Measurements from ENCODE around the gene GAMT. TPM values are rescaled to one million over a fixed set of nuclear protein-coding genes. Genes with fewer than 3 reads are reported as not detected.

The GAMT gene
- total RNA-seq, result 21.7 and 22.3 TPM in 2 replicates

- Mint-ChIP-seq H3K27ac (no peak within 1 kb of the TSS), H3K9me3 (no peaks in the 10 kb centered on the region), H3K4me1 (ENCODE audit: low read depth) (peaks cover 5% of the 10 kb centered on the region), H3K36me3 (ENCODE audit: low read depth) (no peaks in the 10 kb centered on the region), H3K27me3 (ENCODE audit: insufficient read depth) (peaks cover 7% of the 10 kb centered on the region), H3K4me3 (peak within 1 kb of the TSS; percentile 73)
- peak; percentile 54 for DNase-seq (ENCODE audit: low spot score)
- intact Hi-C loops (cut with micrococcal nuclease), result no loop called here
These were observed at the start of gene GAMT for GRCh38 chr19:1401138-1401888. TSS of gene GAMT (minus strand) at chr19:1401542. CDS start at chr19:1401476, 66 bp downstream.

- H3K36me3 Mint-ChIP-seq (ENCODE audit: low read depth), result no peaks in the 10 kb centered on the region
- intact Hi-C loops (cut with micrococcal nuclease), result loop anchor here (5.0 kb wide), 1 partner anchor 318 kb away; no protein-coding TSS in a partner anchor
These were observed 48.4 kb upstream of the GAMT start, which contains the start of gene APC2 for GRCh38 chr19:1449467-1450442. TSS of gene APC2 (plus strand) at chr19:1450121. CDS start at chr19:1453002, 2,881 bp downstream.

GRCh38 chr19:1447944-1448343, 46.6 kb upstream of the GAMT start:
- peak overlapping the region; percentile 19 for H3K4me3 Mint-ChIP-seq
- peaks cover 36% of the 10 kb centered on the region for H3K27me3 Mint-ChIP-seq (ENCODE audit: insufficient read depth)
- H3K36me3 Mint-ChIP-seq (ENCODE audit: low read depth), result peaks cover 1% of the 10 kb centered on the region
- no peaks in the 10 kb centered on the region for H3K9me3 Mint-ChIP-seq
- intact Hi-C loops (cut with micrococcal nuclease), result loop anchor here (5.0 kb wide), 1 partner anchor 319 kb away; no protein-coding TSS in a partner anchor
- peaks cover 7% of the 10 kb centered on the region for H3K4me1 Mint-ChIP-seq (ENCODE audit: low read depth)
- peak overlapping the region; percentile 8 for H3K27ac Mint-ChIP-seq
- DNase-seq (ENCODE audit: low spot score), result no peak

More at GRCh38 chr19:1449467-1450442, 48.4 kb upstream of the GAMT start, which contains the start of gene APC2:
- H3K27ac Mint-ChIP-seq, result no peak within 1 kb of the TSS
- no peaks in the 10 kb centered on the region for H3K9me3 Mint-ChIP-seq
- peaks cover 46% of the 10 kb centered on the region for H3K27me3 Mint-ChIP-seq (ENCODE audit: insufficient read depth)
- no peak within 1 kb of the TSS for H3K4me3 Mint-ChIP-seq
- H3K4me1 Mint-ChIP-seq (ENCODE audit: low read depth), result peaks cover 7% of the 10 kb centered on the region
- DNase-seq (ENCODE audit: low spot score), result no peak

DNA sequence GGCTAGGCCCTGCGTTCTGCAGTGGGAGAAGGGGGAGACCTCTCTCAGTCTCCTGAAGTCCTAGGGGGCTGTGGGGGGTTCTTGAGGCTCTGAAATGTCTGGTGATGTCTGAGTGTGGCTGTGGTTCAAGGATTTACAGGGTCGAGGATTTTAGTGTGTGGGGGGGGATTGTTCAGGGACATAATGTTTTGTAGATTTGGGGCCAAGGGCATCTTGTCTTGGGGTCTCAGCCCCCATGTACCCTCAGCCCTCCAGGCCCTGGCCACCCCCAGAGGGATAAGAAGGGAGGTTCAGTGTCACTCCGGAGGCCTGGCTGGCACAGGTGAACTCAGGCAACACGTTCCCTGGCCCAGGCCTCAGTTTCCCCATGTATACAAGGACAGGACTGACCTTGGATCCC, 46.2 kb upstream of the GAMT start:
- peaks cover 7% of the 10 kb centered on the region for H3K4me1 Mint-ChIP-seq (ENCODE audit: low read depth)

DNA sequence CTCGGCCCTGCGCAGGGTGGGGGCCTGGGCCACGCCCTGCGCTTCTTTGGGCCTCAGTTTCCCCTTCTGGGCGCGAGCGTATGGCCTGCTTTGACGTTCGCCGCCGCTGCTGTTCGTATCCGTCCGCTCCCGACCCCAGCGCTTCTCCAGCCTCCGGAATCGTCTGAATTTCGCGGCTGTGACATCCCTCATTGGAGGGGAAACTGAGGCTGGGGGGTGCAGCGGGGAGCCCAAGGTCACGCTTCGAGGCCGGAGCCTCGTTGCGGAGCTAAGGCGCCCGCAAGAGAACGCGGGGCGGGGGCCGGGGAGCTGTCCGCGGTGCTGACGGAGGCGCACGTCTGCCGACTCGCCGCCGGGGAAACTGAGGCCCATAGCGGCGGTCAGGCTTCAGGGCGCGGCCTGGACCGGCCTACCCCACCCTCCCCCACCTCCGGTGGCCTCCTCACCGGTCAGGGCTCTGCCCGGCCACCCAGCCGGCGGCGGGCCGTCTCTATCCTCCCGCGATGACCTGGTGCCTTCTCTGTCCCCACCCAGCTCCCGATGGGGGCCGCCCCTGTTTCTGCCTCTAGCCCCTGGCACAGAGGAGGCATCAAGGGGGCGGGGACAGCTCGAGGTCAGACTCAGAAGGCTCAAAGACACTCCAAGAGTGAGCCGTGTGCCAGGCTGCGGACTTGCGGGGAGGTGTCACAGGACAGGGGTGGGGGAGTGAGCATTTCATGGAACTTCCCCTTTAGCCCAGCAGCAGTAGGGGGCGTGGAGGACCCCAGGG, 45.6 kb upstream of the GAMT start:
- Mint-ChIP-seq H3K27me3 (ENCODE audit: insufficient read depth) (peaks cover 35% of the 10 kb centered on the region), H3K27ac (no peak overlapping the region), H3K9me3 (no peaks in the 10 kb centered on the region), H3K36me3 (ENCODE audit: low read depth) (peaks cover 10% of the 10 kb centered on the region), H3K4me1 (ENCODE audit: low read depth) (peaks cover 7% of the 10 kb centered on the region), H3K4me3 (no peak overlapping the region)
- DNase-seq (ENCODE audit: low spot score), result no peak
- intact Hi-C loops (cut with micrococcal nuclease), result loop anchor here (5.0 kb wide), 1 partner anchor 320 kb away; no protein-coding TSS in a partner anchor

More for the DNA sequence above, 46.2 kb upstream of the GAMT start:
- Mint-ChIP-seq H3K9me3 (no peaks in the 10 kb centered on the region), H3K36me3 (ENCODE audit: low read depth) (peaks cover 5% of the 10 kb centered on the region), H3K27me3 (ENCODE audit: insufficient read depth) (peaks cover 35% of the 10 kb centered on the region), H3K27ac (peak overlapping the region; percentile 8), H3K4me3 (no peak overlapping the region)
- DNase-seq (ENCODE audit: low spot score), result no peak
- intact Hi-C loops (cut with micrococcal nuclease), result loop anchor here (5.0 kb wide), 1 partner anchor 320 kb away; no protein-coding TSS in a partner anchor

GRCh38 chr19:1445932-1446712, 44.8 kb upstream of the GAMT start:
- H3K36me3 Mint-ChIP-seq (ENCODE audit: low read depth), result peaks cover 18% of the 10 kb centered on the region
- H3K27me3 Mint-ChIP-seq (ENCODE audit: insufficient read depth), result peaks cover 34% of the 10 kb centered on the region
- intact Hi-C loops (cut with micrococcal nuclease), result loop anchor here (1.0 to 5.0 kb wide), 4 partner anchors 9 to 321 kb away; partner anchors contain the start of gene ADAMTSL5
- no peak overlapping the region for H3K4me3 Mint-ChIP-seq
- no peak for DNase-seq (ENCODE audit: low spot score)
- H3K9me3 Mint-ChIP-seq, result no peaks in the 10 kb centered on the region
- no peak overlapping the region for H3K27ac Mint-ChIP-seq
- peaks cover 7% of the 10 kb centered on the region for H3K4me1 Mint-ChIP-seq (ENCODE audit: low read depth)

DNA sequence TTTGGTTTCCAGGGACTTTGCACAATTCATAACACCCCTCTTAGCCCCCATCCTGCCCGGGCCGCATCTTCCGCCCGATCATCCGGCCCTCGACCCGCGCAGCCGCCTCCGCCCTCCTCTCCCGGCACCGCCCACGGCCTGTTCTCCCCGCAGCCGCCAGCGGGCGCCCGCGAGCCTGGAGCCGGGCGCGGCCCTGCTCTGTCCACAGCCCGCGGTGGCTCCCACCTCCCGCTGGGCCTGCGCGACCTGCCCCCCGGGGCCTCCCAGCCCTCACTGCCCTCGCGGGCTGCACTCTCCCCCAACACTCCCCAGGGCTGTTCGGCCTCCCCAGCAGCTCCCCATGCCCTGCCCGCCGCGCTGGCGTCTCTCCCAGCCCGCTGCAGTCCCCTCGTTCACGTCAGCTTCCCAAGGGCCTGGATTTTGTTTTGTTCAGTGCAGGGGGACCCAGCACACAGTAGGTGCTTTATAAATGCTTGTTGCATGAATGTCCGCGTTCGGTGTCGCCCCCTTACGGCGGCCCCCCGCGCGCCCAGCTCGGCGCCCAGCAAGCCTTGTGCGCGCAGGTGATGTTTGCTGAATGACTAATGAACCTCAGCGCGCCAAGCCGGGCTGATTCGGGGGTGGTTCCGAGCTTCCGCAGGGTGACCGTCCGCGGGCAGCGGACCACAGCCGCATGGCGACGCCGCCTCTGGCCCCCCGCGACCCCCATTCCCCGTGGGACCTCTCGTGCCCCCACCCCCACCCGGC, 44.0 kb upstream of the GAMT start:
- Mint-ChIP-seq H3K27me3 (ENCODE audit: insufficient read depth) (peaks cover 26% of the 10 kb centered on the region), H3K27ac (peak overlapping the region; percentile 63), H3K36me3 (ENCODE audit: low read depth) (peaks cover 25% of the 10 kb centered on the region), H3K4me3 (peak overlapping the region; percentile 70), H3K4me1 (ENCODE audit: low read depth) (peaks cover 7% of the 10 kb centered on the region), H3K9me3 (no peaks in the 10 kb centered on the region)
- intact Hi-C loops (cut with micrococcal nuclease), result loop anchor here (1.0 to 5.0 kb wide), 4 partner anchors 10 to 322 kb away; partner anchors contain the start of gene ADAMTSL5
- peak; percentile 81 for DNase-seq (ENCODE audit: low spot score)

- H3K27ac Mint-ChIP-seq, result peak overlapping the region; percentile 48
- no peak for DNase-seq (ENCODE audit: low spot score)
- H3K4me3 Mint-ChIP-seq, result peak overlapping the region; percentile 53
- H3K27me3 Mint-ChIP-seq (ENCODE audit: insufficient read depth), result peaks cover 2% of the 10 kb centered on the region
- peaks cover 39% of the 10 kb centered on the region for H3K36me3 Mint-ChIP-seq (ENCODE audit: low read depth)
- H3K9me3 Mint-ChIP-seq, result no peaks in the 10 kb centered on the region
- intact Hi-C loops (cut with micrococcal nuclease), result no loop called here
- no peaks in the 10 kb centered on the region for H3K4me1 Mint-ChIP-seq (ENCODE audit: low read depth)
These were observed 40.5 kb upstream of the GAMT start for GRCh38 chr19:1441677-1442438.

DNA sequence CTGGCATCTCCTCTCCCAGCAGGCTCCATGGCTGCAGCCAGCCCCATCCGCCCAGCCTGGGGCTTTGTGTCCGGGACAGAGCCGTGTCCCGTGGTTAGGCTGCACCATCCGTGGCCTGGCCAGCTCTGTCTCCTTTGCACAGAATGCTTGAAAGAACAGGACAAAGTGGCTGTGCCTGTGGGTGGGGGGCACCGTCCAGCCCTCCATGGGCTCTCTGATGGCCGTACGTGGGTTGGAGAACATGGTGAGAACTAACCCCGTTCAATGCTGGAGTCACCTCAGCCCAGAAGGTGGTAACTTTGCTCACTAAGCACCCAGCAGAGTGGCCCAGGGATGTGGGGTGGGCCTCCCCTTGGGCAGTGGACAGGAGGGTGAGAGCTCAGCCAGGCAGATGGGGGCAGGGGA, 39.7 kb upstream of the GAMT start:
- Mint-ChIP-seq H3K4me1 (ENCODE audit: low read depth) (no peaks in the 10 kb centered on the region), H3K9me3 (no peaks in the 10 kb centered on the region), H3K27ac (peak overlapping the region; percentile 23), H3K27me3 (ENCODE audit: insufficient read depth) (no peaks in the 10 kb centered on the region), H3K36me3 (ENCODE audit: low read depth) (peaks cover 39% of the 10 kb centered on the region), H3K4me3 (peak overlapping the region; percentile 98)
- intact Hi-C loops (cut with micrococcal nuclease), result no loop called here
- no peak for DNase-seq (ENCODE audit: low spot score)

GRCh38 chr19:1440418-1440801, 39.1 kb upstream of the GAMT start:
- intact Hi-C loops (cut with micrococcal nuclease), result no loop called here
- no peaks in the 10 kb centered on the region for H3K9me3 Mint-ChIP-seq
- no peaks in the 10 kb centered on the region for H3K4me1 Mint-ChIP-seq (ENCODE audit: low read depth)
- H3K36me3 Mint-ChIP-seq (ENCODE audit: low read depth), result peaks cover 40% of the 10 kb centered on the region
- no peak for DNase-seq (ENCODE audit: low spot score)
- H3K27me3 Mint-ChIP-seq (ENCODE audit: insufficient read depth), result no peaks in the 10 kb centered on the region
- H3K27ac Mint-ChIP-seq, result peak overlapping the region; percentile 52
- H3K4me3 Mint-ChIP-seq, result peak overlapping the region; percentile 98

Data from activated T-helper 1 cell treated with anti-CD3 and anti-CD28 coated beads, Interleukin-12 subunit alpha, Interleukin-12 subunit beta, Interleukin-2, Interleukin-4 antibody, amounts not matched to agents 30 ng/mL and 10 ng/mL and 1 ng/mL, durations not matched to agents 14 hours and 24 hours and 36 hours (primary cell).